Measurements from ENCODE around the gene FLNB.

Gene FLNB

DNA sequence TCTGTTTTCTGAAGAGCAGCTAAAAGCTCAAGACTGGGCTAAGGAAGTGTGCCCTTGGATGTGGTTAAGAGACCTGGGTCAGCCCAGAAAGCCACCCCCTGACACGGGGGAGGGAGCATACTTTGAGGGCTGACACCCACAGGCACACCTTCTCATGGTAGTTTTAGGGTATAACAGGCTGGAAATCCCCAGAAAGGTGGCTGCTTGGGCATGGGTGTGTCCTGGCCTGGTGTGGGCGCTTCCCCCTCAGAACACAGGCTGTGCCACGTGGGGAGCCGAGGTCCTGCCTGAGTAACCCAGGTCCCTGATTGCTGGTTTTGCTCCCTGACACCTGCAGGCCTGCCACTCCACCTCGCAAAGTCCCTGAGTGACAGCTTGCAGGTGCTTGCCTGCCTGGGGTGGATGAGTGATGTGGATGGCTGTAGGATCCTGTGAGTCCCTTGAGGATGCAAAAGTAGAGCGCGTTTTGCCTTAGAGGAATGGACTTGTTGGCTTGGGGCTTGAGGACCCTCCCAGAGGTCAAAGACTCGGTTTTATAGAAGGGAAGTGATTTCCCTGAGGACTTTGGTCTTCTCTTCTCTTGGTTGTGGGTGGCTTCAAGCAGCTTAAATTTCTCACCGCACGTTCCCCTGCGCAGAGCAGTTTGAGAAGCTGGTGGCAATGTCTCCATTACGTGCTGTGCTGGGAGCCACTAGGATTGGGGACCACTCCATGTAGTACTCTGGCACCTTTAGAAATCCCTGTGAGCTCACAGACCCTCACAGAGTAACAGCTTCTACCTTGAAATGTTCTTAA, 108.1 kb downstream of the FLNB start:
- no peak for DNase-seq

DNA sequence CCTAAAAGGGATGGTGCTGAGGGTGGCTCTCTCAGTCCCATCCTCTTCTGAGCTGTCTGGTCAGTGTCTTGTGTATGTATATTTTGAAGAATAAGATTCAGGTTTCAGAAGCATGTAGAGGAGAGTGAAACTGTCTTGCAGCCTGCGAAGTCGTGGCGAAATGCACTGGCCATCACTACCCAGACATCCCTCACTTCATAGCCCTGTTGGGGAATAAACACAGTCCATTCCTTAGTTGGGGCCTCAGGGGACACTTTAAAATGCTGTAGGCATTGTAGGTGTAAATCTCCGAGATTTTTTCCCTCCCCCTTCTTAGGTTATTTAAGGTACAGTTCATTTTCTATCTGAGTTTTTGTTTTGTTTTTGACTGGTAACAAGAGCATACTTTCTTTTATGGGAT, 108.8 kb downstream of the FLNB start:
- no peak for DNase-seq

DNA sequence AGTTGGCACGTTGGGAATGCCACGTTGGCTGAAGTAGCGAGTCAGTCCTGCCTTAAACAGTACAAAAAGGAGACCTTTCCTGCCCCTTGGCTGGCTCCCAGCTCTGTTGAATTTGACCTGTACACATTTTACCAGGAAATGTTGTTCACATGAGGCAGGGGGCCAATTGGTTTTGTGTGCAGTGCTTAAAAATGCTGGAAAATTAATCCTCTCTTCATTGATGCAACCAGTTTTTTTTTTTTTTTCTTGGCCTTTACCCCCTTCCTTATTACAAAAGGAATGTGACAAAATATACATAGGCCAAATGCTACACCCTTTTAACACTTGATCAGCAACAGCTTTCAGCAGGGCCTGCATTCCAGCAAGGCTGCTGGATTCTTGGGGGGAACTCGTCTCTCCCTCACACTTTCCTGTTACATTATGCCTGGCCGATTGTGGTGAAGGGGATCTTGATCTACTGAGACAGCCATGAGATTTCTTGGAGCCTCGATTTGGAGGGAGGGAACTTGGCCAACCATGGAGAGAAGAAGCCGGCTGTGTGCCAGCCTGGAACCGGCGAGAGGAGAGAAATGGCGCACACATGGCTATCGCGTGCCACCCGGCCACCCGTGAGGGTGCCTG, 109.4 kb downstream of the FLNB start:
- no peak for DNase-seq

DNA sequence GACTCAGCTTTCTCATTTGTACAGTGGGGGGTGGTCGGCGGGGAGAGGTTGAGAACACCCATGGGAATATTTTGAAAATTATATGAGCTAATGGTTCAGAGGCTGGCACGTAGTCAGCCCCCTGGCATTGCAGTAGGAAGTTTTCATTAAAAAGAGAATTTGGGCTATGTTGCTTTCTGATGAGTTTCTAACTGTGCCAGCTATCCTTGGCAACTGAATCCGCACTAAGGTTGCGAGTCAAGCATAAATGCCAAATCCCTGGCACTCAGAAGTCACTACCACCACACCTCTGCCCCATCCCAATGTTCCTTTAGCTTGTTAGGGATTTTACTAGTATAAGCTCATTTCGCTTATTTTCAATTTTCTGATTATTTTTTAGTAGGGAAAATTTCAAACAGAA, 111.0 kb downstream of the FLNB start:
- no peak for DNase-seq

DNA sequence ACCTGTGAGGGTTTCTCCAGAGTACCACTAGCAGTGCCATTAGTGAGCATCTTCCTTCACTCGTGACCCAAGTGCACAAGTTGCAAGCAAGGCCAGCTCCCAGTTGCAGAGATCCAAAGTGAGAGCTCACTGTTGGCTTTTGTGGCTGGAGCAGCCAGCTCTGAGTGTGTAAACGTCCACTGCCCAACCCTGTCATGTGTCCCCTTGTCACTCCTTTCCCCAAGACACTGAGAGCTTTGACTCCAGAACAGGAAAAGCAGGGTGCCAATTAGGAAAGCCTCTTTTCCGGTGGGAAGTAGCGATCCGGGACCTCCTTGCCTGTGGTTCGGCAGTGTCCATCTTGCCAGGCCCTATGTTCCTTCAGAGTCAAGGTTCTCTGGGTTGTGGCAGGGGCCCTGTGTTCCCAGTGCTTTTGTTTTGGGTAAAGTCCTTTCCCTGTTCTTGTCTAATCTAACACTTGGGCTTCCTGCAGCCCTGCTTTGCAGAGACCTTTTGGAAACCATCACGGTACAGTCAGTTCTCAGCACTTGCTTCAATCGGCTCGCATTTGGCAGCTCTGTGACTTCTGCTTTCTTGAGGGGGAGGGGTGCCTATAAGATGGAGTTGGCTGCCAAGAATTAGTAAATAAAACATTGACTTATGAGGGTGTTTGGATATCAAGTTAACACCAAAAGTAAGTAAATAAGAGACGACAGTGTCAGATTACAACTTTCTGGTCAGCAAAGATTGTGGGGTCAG, 112.0 kb downstream of the FLNB start:
- DNase-seq: no peak

DNA sequence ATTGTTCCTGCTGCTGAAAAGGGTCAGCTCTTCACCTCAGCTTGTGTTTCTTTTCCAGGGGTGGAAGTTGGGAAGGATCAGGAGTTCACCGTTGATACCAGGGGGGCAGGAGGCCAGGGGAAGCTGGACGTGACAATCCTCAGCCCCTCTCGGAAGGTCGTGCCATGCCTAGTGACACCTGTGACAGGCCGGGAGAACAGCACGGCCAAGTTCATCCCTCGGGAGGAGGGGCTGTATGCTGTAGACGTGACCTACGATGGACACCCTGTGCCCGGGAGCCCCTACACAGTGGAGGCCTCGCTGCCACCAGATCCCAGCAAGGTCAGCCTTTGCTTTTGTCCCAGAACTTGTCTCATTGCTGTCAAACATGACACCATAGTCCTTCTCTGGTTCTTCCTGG, 113.0 kb downstream of the FLNB start:
- no peak for DNase-seq

DNA sequence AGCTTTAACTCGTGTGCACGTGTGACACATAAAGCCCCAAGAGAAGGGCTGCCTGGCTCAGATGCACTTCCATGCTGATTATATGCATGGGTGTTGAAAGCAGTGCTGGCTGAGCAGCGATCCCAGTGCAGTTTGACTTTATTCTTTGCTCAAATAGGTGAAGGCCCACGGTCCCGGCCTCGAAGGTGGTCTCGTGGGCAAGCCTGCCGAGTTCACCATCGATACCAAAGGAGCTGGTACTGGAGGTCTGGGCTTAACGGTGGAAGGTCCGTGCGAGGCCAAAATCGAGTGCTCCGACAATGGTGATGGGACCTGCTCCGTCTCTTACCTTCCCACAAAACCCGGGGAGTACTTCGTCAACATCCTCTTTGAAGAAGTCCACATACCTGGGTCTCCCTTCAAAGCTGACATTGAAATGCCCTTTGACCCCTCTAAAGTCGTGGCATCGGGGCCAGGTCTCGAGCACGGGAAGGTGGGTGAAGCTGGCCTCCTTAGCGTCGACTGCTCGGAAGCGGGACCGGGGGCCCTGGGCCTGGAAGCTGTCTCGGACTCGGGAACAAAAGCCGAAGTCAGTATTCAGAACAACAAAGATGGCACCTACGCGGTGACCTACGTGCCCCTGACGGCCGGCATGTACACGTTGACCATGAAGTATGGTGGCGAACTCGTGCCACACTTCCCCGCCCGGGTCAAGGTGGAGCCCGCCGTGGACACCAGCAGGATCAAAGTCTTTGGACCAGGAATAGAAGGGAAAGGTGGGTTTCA, 114.9 kb downstream of the FLNB start:
- no peak for DNase-seq

DNA sequence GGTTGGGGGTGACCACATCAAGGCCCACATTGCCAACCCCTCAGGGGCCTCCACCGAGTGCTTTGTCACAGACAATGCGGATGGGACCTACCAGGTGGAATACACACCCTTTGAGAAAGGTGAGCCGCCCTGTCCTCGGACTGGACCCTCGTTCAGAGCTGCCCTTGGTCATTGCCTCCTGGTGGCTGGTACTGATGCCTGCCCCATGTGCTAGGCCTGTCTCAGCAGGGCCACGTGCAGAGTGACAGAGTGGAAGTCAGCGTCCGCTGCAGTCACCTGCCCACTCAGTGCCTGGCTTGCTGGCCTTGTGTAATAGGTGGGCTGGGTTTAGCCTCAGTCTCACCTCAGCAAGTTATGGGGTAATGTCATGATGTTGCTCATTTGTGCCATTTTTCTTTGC, 116.2 kb downstream of the FLNB start:
- DNase-seq: no peak

DNA sequence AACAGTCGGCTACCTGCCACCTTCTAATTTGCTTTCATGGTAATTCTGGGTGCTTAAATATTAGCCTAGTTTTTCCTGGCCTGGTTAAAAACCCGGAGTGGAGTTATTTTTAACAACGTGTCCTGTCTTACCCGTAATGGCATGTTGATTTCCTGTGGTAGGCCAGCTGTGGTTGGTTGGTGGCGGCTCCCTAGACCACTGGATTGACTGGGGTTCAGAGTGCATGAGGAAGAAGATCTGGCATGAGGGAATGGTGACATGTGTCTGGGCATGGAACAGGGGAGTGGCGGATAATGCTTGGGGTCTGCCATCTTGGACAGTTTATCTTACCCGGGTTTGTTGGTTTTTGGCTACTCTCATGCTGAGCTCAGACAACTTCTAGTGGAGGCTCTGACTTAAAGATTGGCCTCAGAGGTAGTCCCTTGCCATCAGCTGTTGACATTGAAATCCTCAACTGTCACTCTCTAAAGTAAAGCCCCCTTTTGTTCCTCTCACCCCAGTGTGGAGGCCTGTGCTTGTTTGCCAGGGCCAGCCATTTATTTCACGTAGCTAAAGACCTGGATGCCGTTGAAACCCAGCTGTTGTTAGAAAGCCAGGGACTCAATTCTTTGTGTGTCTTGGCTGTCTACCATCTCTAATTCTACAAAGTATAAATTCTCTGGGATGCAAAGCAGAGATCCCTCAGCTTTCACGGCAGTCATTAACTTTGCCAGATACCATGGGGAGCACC, 121.0 kb downstream of the FLNB start:
- DNase-seq: no peak

DNA sequence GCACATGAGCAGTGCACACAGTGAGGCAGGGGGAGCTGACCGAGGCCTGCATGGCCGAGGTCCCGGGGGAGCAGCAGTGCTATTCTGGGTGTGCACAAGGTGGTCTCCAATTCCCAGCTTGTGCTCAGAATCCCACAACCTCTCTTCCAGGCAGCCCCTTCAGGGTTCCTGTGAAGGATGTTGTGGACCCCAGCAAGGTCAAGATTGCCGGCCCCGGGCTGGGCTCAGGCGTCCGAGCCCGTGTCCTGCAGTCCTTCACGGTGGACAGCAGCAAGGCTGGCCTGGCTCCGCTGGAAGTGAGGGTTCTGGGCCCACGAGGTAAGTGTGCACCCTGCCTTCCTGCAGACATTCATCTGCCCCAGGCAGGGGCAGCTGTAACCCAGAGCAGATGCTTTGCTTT, 122.4 kb downstream of the FLNB start:
- DNase-seq: no peak

DNA sequence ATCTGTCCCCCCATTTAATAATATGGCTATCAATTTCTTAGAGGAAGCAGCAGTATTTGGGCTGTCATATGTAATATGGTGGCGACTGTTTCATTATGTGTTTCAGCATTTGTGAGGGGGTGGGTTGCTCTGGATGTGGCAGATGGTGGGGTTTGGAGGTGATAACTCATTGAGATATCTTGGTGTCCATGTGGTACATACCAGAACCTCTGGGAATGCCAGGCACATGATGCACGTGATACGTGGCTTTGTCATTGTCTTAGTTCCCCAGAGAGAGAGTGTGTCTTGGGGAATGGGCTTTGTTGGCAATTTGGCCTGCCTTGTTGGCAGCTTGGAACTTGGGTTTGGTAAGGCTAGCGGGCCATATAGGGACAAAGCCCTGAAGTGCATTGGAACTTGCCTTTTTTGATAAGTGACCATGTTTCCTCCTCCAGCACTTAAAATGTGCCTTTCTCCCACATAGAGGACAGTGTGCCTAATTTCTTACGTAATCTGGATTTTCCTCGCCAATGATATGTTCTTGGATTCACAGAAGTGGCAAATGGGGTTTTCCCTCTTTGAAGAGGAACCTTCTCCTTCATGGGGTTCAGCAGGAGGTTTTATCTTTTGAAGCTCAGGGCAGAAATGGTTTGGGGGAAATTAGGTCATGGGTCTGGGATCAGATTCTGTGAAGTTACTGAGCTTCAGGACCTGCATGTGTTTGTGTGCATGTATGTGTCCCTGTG, 123.0 kb downstream of the FLNB start:
- no peak for DNase-seq

DNA sequence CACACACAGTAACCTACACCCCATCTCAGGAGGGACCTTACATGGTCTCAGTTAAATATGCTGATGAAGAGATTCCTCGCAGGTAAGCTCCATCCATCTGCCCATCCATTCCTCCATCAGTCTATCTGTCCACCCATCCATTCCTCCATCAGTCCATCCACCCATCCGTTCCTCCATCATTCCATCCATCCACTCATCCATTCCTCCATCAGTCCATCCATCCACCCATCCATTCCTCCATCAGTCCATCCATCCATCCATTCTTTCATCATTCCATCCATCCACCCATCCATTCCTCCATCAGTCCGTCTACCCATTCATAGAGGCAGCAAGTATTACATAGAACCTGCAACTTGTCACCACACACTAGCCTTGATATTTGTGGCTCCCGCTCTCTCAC, 124.6 kb downstream of the FLNB start:
- DNase-seq: no peak

DNA sequence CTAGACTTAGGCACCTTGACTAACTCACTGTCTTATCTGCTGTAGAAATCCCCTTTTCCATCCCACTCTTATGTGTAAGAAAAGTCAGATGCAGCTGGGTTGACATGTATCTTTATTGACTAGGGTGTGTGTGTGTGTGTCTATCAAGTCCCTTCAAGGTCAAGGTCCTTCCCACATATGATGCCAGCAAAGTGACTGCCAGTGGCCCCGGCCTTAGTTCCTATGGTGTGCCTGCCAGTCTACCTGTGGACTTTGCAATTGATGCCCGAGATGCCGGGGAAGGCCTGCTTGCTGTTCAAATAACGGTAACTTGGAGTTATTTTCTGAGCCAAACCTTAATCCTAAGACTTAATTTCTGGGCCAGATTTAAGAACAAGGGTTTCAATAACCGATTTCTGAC, 126.2 kb downstream of the FLNB start:
- DNase-seq: no peak

DNA sequence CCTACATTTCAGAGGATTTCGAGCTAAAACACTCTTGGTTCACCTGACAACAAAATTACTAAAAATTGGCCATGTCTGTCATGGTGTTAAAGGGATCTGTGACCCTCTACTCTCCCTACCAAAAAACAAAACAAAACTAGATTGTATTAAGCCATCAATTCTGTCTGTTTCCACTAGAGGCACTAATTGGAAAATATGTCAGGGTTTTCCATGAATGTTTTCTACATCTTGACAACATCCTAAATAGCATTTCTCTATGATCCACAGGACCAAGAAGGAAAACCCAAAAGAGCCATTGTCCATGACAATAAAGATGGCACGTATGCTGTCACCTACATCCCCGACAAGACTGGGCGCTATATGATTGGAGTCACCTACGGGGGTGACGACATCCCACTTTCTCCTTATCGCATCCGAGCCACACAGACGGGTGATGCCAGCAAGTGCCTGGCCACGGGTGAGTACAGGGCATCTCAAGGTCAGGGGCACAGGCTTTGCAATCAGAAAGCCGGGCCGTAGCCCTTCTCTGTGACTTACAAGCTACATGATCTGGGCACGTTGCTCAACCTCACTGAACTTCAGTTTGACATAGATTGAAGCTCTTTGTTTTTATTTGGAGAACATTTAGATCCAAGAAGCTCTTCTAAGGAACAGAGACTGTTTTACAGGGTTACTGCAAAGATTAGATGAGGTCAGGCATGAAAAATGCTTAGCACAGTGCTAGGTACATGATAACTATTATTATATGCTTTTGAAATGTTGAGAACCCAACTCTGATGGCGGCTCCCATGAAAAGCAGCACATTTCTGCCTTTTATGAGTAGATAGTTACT, 127.7 kb downstream of the FLNB start:
- no peak for DNase-seq

DNA sequence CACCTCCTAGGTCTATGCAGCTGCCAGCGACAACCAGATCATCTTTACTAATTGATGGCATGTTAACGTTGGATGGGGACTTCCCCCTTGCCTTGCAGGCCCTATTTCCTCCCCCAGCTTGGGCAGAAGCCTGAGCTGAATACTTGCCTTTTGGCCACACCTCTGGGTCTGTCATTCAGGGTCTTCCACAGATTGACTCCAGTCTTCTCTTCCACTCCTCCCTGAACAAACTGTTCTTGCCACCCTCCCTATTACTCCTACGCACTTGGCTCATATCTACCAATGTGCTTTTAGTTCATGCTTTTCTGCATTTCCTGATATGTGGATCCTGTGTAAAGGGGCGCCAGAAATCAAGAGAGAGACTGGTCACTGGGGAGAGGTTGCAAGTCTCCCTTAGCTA, 129.1 kb downstream of the FLNB start:
- no peak for DNase-seq

DNA sequence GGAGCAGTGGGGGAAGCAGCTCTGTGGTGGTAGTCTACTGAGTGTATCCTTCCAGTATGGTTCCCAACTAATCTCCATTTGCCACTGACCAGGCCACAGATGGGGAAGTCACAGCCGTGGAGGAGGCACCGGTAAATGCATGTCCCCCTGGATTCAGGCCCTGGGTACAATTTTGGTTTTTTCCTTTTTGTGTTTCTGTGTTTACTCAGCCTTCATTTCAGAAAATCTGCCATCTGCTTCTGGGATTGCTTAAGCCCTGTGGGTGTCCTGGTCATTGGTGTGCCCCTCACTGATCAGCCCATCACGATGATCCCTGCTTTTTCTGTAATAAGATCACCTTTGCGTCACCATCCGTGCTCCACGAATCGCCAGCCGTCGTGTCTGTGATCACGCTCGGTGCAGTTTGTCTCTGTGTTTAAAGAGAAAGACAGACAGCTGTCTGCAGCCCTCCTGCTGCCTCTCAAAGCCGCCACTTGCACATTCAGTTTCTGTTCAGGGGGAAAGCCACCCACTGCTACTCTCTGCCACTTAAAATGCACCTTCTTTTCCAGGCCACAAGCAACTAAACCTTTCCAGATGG, 133.6 kb downstream of the FLNB start:
- DNase-seq: peak; percentile 70

DNA sequence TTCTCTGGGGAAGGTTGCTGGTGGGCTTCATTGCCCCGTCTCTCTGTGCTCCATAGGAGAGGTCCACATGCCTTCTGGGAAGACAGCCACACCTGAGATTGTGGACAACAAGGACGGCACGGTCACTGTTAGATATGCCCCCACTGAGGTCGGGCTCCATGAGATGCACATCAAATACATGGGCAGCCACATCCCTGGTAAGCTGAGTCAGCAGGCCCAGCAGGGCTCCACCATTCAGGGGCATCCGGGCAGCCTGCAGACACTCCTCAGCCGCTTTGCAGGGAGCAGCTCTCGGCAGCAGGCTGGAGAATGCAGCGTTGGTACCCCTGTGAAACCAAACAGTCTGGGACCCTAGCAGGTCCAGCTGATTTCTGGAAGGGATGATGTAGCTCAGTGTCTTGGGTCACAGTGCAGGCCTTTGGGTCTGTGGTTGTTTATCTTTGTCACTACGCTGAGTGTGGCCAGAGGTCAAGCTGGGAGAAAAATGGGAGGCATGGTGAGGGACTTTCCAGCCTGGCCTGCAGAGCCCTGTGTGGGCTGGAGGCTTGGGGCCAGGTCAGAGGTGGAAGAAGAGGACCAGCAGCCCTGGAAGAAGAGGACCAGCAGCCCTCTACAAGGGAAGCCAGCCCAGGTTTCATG, 135.3 kb downstream of the FLNB start:
- no peak for DNase-seq

DNA sequence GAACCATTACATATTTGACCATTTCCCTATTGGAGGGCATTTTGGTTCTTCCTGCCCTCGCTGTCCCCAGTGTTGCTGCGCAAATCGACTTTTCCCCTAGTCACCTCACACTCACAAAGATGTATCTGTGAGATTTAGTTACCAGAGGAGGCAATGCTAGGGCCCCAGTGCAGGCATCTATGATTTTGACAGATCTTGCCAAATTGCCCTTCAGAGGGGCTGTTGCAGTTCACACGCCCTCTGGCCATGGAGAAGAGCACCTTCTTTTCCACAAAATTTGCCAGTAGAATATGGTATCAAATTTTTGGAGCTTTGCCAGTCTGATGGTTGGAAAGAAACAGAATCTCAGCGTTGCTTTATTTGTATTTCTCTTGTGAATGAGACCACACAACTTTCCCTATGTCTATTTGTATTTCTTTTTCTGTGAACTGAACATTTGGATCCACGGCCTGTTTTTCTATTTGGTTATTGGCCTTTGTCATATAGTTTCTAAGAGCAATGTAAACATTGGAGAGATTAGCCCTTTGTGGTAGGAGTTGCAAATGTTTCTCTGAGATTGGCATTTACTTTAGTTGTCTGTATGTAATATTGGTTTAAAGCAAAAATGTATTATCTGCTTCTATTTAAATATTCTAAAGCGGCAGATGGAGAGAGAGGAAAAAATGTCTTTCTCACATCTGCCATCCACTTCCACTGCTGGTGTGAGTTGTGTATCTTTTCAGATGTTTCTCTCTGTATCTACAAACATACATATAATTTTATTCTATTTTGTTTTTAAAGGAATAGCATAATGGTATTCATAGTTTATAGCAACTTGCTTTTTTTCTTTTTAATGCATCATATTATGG, 136.5 kb downstream of the FLNB start:
- DNase-seq: peak; percentile 6

DNA sequence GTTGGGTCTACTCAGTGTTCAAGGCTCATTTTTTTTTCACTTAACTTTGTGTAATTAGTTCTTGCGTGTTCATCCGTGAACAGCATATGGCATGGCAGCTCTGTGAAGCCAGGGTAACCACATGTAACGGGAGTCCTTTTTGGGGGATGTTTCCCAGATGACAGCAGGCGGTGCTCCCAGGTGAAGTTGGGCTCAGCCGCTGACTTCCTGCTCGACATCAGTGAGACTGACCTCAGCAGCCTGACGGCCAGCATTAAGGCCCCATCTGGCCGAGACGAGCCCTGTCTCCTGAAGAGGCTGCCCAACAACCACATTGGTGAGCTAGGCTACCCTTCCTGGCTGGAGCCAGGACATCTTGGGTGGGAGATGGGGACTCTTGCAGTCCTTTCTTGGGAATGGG, 139.8 kb downstream of the FLNB start:
- peak; percentile 54 for DNase-seq
